GM10266 (cell line): Measurements from ENCODE around the gene BNIPL.

Experiments
- DNase-seq: peaks from one replicate; pipeline ENCODE4 v3.0.0; 2012; ENCODE audit errors: extremely low spot score
- TF ChIP-seq, protein P1 (sequence below): IDR thresholded peaks from 2 replicates; pipeline ENCODE4 v1.5.1; 2012; ENCODE audit warnings: mild to moderate bottlenecking, low read depth; ENCODE audit not compliant: control insufficient read depth, insufficient read depth; ENCODE audit errors: missing control alignments

Gene BNIPL

DNA sequence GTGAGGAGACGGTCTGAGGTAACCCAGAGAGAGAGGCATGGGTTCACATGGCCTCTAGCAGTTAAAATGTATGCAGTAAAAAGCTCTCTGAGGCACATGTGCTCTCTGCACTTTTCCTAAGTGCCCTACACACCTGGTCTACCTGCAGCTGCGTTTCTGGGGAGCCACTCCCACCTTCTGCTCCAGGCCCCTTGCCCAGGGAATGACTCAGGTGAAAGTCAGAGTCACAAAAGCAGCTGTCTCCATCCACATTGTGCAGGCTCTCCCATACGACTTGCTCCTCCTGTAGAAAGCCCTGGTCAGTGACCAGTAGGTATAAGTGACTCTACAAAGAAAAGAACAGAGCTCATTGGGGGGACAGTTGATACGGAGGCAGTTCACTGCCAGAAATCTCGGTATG, 38.4 kb upstream of the BNIPL start:
- TF ChIP-seq, protein P1, sequence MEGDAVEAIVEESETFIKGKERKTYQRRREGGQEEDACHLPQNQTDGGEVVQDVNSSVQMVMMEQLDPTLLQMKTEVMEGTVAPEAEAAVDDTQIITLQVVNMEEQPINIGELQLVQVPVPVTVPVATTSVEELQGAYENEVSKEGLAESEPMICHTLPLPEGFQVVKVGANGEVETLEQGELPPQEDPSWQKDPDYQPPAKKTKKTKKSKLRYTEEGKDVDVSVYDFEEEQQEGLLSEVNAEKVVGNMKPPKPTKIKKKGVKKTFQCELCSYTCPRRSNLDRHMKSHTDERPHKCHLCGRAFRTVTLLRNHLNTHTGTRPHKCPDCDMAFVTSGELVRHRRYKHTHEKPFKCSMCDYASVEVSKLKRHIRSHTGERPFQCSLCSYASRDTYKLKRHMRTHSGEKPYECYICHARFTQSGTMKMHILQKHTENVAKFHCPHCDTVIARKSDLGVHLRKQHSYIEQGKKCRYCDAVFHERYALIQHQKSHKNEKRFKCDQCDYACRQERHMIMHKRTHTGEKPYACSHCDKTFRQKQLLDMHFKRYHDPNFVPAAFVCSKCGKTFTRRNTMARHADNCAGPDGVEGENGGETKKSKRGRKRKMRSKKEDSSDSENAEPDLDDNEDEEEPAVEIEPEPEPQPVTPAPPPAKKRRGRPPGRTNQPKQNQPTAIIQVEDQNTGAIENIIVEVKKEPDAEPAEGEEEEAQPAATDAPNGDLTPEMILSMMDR, result no peak
- no peak for DNase-seq

DNA sequence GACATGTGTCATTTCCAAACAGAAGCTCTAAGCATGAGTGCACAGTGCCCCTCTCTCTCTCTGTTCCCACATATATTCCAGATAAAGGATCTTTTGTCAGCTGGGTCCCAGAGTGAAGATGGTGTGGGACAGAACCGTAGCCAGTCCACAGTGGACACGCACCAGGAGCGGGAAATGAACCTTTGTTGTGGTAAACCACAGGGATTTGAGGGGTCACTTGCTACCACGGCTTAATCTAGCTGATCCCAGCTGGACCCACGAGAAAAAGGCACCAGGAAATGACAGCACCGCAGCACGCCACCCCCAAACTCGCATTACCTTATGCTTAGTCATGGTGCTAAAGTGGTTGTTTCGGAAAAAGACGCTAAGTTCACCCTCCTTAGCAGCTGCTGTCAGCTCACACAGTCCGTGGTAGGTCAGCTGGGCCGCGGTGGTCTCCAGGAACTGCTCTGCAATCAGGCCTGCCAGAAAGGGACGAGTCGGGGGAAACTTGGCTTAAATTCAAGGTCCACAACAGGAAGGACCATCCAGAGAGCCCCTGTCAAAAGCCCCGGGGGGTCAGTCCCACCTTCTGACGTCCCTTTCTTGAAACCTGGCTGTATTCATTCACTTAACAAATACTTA, 37.2 kb upstream of the BNIPL start:
- TF ChIP-seq, protein P1, result no peak
- DNase-seq, result no peak

DNA sequence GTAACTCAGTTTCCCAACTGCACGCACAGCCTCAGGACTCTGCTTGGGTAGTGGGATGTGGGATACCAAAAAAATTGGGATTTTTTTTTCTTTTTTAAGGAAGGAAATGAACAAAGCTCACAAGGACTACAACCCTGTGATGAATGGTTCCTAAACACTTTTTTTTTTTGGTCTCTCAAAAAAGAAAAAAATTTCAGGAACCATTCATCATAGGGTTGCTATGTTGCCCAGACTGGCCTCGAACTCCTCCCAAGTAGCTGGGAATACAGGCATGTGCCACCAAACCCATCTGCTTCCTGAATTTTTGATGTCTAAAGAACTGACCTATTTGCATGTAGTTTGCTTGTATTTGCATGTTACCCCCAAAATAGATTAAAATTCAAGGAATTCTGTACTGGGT, 36.5 kb upstream of the BNIPL start:
- TF ChIP-seq, protein P1, result no peak
- no peak for DNase-seq

DNA sequence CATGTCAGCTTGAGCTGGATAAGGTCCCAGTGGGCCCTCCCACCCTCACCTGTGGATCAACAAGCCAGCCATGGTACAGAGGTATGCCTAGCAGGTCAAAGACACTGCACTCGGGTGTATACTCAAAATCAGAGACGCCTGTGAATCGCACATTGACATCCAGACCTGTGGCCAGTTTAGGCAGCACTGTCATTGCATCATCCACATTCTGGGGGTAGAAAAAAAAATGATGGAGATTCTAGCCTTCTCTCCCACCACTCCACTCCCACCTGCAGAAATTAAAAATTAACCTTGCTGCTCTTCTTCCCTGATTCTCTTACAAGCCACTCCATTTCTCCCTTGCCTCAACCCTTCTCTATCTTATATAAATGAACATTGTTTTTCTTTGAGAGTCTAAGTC, 36.0 kb upstream of the BNIPL start:
- TF ChIP-seq, protein P1, result no peak
- DNase-seq, result no peak

DNA sequence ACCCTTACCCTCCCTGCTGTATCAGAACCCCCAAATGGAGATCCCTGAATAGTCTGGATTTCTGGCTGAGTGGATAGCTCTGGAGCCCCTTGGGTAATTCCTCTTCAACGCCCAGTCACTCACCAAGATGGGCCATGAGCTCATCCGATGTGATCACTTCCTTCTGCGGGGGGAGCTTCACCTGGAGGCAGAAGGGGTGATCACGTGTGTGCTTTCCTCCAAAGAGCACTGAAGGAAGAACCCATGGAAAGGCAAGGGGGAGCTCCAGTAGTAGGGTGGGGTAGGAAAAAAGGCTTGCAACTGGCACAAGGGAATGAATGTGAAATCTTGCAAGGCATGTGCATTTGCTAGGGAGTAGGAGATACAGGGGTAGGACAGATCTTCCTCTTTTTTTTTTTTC, 34.8 kb upstream of the BNIPL start:
- no peak for DNase-seq
- TF ChIP-seq, protein P1, result no peak

DNA sequence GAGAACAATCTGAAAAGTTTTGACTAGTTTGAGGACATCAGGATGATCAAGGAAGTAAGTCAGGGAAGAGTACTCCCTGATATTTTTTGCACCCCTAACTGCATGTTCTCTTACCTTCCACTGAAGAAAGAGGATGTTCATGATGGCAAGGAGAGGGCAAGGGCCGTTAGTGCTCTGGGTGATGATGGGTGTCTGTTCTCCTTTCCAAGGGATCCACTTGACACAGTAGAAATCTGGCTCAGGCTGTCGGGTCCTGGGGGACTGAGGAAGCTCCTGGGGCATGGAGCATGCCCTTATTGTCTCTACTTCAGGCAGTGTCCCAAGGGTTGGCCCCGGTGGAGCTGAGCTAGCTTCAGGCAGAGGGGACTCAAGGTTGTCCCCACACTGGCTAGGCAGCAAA, 34.3 kb upstream of the BNIPL start:
- DNase-seq, result no peak
- TF ChIP-seq, protein P1, result no peak

DNA sequence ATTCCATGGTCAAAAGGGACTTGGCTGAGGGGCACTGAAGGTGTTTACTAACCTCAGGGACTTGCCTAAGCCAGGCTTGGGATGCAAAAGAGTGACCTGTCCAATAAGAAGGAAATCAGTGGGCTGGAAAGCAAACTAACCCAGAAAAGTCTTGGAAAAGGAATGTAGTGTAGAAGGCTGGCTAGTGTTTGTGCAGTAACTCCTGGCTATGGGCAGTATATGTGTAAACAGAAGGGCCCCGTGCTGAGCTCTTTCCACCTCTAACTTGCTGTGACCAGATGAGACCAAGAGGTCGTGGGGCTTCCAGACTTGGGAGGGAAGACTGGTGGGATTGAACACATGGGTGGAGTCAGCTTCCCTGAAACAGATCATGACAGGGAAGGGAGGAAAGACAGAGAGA, 33.8 kb upstream of the BNIPL start:
- TF ChIP-seq, protein P1, result no peak
- DNase-seq, result no peak
